ENCODE measurements around the gene LONRF3.

LONRF3 gene

GRCh38 chrX:118974088-118974907, at the start of gene LONRF3:
Gene LONRF3 (plus strand): TSS chrX:118974618. CDS start chrX:118974781, 163 bp downstream.
- peak; percentile 74 to 79 for DNase-seq

GRCh38 chrX:118928151-118928550, 46.3 kb upstream of the LONRF3 start:
- DNase-seq, result no peak

- no peak for DNase-seq
Observed at GRCh38 chrX:118935352-118935751, 39.1 kb upstream of the LONRF3 start.

- no peak for DNase-seq
Observed at GRCh38 chrX:118941147-118941546, 33.3 kb upstream of the LONRF3 start.

GRCh38 chrX:118943102-118943501, 31.3 kb upstream of the LONRF3 start:
- DNase-seq, result no peak

GRCh38 chrX:118945921-118946320, 28.5 kb upstream of the LONRF3 start:
- DNase-seq, result no peak

- DNase-seq, result no peak
Observed at GRCh38 chrX:118948270-118948669, 26.1 kb upstream of the LONRF3 start.

- no peak for DNase-seq
Observed at GRCh38 chrX:118961866-118962560, 12.4 kb upstream of the LONRF3 start.

- no peak for DNase-seq
Observed at GRCh38 chrX:118963159-118963558, 11.3 kb upstream of the LONRF3 start.

- no peak for DNase-seq
Observed at GRCh38 chrX:118964252-118964651, 10.2 kb upstream of the LONRF3 start.

- DNase-seq, result no peak
Observed at GRCh38 chrX:118965395-118965794, 9.0 kb upstream of the LONRF3 start.

- DNase-seq, result no peak
Observed at GRCh38 chrX:118968031-118968430, 6.4 kb upstream of the LONRF3 start.

- no peak for DNase-seq
Observed at GRCh38 chrX:118971552-118971951, 2.9 kb upstream of the LONRF3 start.

- DNase-seq, result peak in 1 of 2 donors; percentile 19
Observed at GRCh38 chrX:118973389-118974087, 880 bp upstream of the LONRF3 start.

- DNase-seq, result peak; percentile 49 to 55
Observed at GRCh38 chrX:118974908-118975671, 672 bp downstream of the LONRF3 start.

GRCh38 chrX:118975831-118976598, 1.6 kb downstream of the LONRF3 start:
- DNase-seq, result peak; percentile 67 to 81

- DNase-seq, result peak; percentile 20 to 39
Observed at GRCh38 chrX:118976599-118977340, 2.4 kb downstream of the LONRF3 start.

GRCh38 chrX:118977424-118977823, 3.0 kb downstream of the LONRF3 start:
- DNase-seq, result no peak

- no peak for DNase-seq
Observed at GRCh38 chrX:118978451-118978850, 4.0 kb downstream of the LONRF3 start.

GRCh38 chrX:118980761-118981160, 6.3 kb downstream of the LONRF3 start:
- no peak for DNase-seq

- DNase-seq, result no peak
Observed at GRCh38 chrX:118983513-118983912, 9.1 kb downstream of the LONRF3 start.
